Natural killer cell (primary cell): ENCODE data around the gene SPSB4. TPM values are rescaled to one million over a fixed set of nuclear protein-coding genes. Genes with fewer than 3 reads are reported as not detected.

Experiments
- ATAC-seq, 3 donors: fragments of 150-1000 bp in 2 of 3; fragments of 200-7000 bp in 1 of 3; cut with Tn5 transposase; 1 replicate in 1 of 3; 2 replicates in 2 of 3; pipeline ENCODE4 v1.10.0; 2021; ENCODE audit warnings: mild to moderate bottlenecking in 2 of 3, moderate library complexity in 2 of 3
- DNase-seq, 2 donors: peaks; one replicate each; pipeline versions ENCODE4 v3.0.0 to v3.0.0-alpha.2; 2013 to 2021; ENCODE audit warnings: mixed read lengths in 1 of 2
- H3K27ac ChIP-seq: one replicate; pipeline ENCODE4 v1.5.1; 2013; ENCODE audit warnings: mild to moderate bottlenecking, low read length
- H3K27me3 ChIP-seq: one replicate; pipeline ENCODE4 v1.6.1; 2013; ENCODE audit warnings: low read length; ENCODE audit not compliant: control insufficient read depth, insufficient read depth
- H3K36me3 ChIP-seq: one replicate; pipeline ENCODE4 v1.6.1; 2013; ENCODE audit warnings: low read length; ENCODE audit not compliant: control insufficient read depth, insufficient read depth
- H3K4me1 ChIP-seq: one replicate; pipeline ENCODE4 v1.6.1; 2013; ENCODE audit warnings: low read length; ENCODE audit not compliant: control insufficient read depth, insufficient read depth
- H3K4me3 ChIP-seq: one replicate; pipeline ENCODE4 v1.5.1; 2013; ENCODE audit warnings: low read length
- H3K9me3 ChIP-seq: one replicate; pipeline ENCODE4 v1.6.1; 2013; ENCODE audit warnings: low read length; ENCODE audit not compliant: control insufficient read depth, insufficient read depth
- H3K27ac Mint-ChIP-seq, 2 donors: one replicate each; pipeline ENCODE4 v1.8.0; 2022; ENCODE audit warnings: mild to moderate bottlenecking in 2 of 2, mixed read lengths in 2 of 2, moderate library complexity in 1 of 2
- H3K27me3 Mint-ChIP-seq, 2 donors: one replicate each; pipeline ENCODE4 v1.8.0; 2022; ENCODE audit warnings: low read depth in 2 of 2, mixed read lengths in 2 of 2
- H3K36me3 Mint-ChIP-seq: one replicate; pipeline ENCODE4 v1.8.0; 2022; ENCODE audit warnings: mixed read lengths
- H3K4me1 Mint-ChIP-seq, 2 donors: one replicate each; pipeline ENCODE4 v1.8.0; 2022; ENCODE audit warnings: mixed read lengths in 2 of 2
- H3K4me3 Mint-ChIP-seq: one replicate; pipeline ENCODE4 v1.8.0; 2022; ENCODE audit warnings: mild to moderate bottlenecking, moderate library complexity, mixed read lengths
- H3K9me3 Mint-ChIP-seq, 2 donors: one replicate each; pipeline ENCODE4 v1.8.0; 2022; ENCODE audit warnings: mixed read lengths in 2 of 2
- CTCF ChIP-seq: fragments of 200-600 bp; IDR thresholded peaks from one replicate; pipeline ENCODE4 v1.8.0; 2022; ENCODE audit warnings: antibody characterized with exemption
- WGBS: methylation state at CpG from one replicate; pipeline ENCODE4 v1.1.7; 2013; ENCODE audit warnings: missing lambda C conversion rate; ENCODE audit not compliant: insufficient coverage; 5-methylcytosine and 5-hydroxymethylcytosine counted together
- intact Hi-C: fragments of 100-400 bp; cut with micrococcal nuclease; formaldehyde crosslinking; loops from one replicate; pipeline ENCODE4 v1.14.2; 2022
- total RNA-seq, 4 donors: library from RNA; stranded (reverse); fragments of 120-200 nt in 1 of 4; gene quantifications; one replicate each; pipeline versions ENCODE4 v1.2.3 to v1.2.4, GENCODE V29; 2013 to 2022

Gene SPSB4
- total RNA-seq, 3 donors from 2014 or later (not counting 1 experiment from before 2014, with no cell fraction given): not detected

DNA sequence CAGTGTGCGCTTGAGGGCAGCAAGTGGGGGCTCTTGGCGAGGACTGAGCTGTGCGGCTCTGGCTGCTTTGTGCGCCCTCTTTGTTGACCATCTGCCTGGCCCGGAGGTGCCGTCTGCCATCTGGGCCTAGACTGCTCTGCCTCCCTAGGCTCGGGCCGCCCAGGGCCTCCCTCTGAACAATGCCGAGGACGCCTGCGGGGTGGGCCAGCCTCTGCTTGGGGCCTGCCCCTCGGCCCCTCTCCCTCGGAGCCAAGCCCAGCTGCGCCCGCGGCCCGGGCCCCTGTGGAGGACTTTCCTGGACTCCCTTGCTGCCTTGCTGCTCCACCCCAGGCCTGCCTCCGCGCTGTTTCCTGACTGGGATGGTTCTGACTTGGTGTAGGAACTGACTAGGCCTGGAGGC lies 31.9 kb upstream of the SPSB4 start:
- Histone ChIP-seq H3K27ac (no peak overlapping the region), H3K4me1 (peaks cover 22% of the 10 kb centered on the region), H3K9me3 (no peaks in the 10 kb centered on the region), H3K4me3 (no peak overlapping the region), H3K36me3 (no peaks in the 10 kb centered on the region), H3K27me3 (no peaks in the 10 kb centered on the region)
- no peak for TF ChIP-seq CTCF
- no peaks in the 10 kb centered on the region for H3K9me3 Mint-ChIP-seq
- peaks cover 20 to 26% of the 10 kb centered on the region in 2 donors for H3K4me1 Mint-ChIP-seq
- peak overlapping the region; percentile 35 to 39 for H3K27ac Mint-ChIP-seq
- ATAC-seq: no peak
- no peaks in the 10 kb centered on the region for H3K36me3 Mint-ChIP-seq
- no peak for DNase-seq
- WGBS: 98% methylated on average over 19 of the region's 19 CpGs
- H3K27me3 Mint-ChIP-seq: no peaks in the 10 kb centered on the region
- intact Hi-C loops: no loop called here
- no peak overlapping the region for H3K4me3 Mint-ChIP-seq

- no peak overlapping the region for H3K27ac ChIP-seq
- no peak for TF ChIP-seq CTCF
- H3K4me3 ChIP-seq: no peak overlapping the region
- no peaks in the 10 kb centered on the region for H3K27me3 ChIP-seq
- Mint-ChIP-seq H3K36me3 (no peaks in the 10 kb centered on the region), H3K27ac (peak overlapping the region; percentile 16 to 39), H3K4me1 (peaks cover 20 to 26% of the 10 kb centered on the region in 2 donors), H3K4me3 (no peak overlapping the region), H3K27me3 (peaks cover 0 to 3% of the 10 kb centered on the region in 2 donors), H3K9me3 (no peaks in the 10 kb centered on the region)
- H3K36me3 ChIP-seq: no peaks in the 10 kb centered on the region
- 90% methylated on average over 5 of the region's 5 CpGs for WGBS
- intact Hi-C loops: no loop called here
- DNase-seq: no peak
- no peaks in the 10 kb centered on the region for H3K9me3 ChIP-seq
- peaks cover 22% of the 10 kb centered on the region for H3K4me1 ChIP-seq
- ATAC-seq: peak in 2 of 3 donors; percentile 36 to 45
Measured at GRCh38 chr3:141020143-141020830, 30.9 kb upstream of the SPSB4 start.

GRCh38 chr3:141021261-141021660 lies 29.9 kb upstream of the SPSB4 start:
- no peak overlapping the region for H3K27ac ChIP-seq
- peaks cover 18% of the 10 kb centered on the region for H3K4me1 ChIP-seq
- Mint-ChIP-seq H3K27ac (no peak overlapping the region), H3K4me3 (no peak overlapping the region), H3K27me3 (peaks cover 2 to 13% of the 10 kb centered on the region in 2 donors), H3K36me3 (no peaks in the 10 kb centered on the region), H3K9me3 (no peaks in the 10 kb centered on the region), H3K4me1 (peaks cover 20 to 23% of the 10 kb centered on the region in 2 donors)
- no peak overlapping the region for H3K4me3 ChIP-seq
- intact Hi-C loops: no loop called here
- no peaks in the 10 kb centered on the region for H3K36me3 ChIP-seq
- no peaks in the 10 kb centered on the region for H3K27me3 ChIP-seq
- WGBS: 96% methylated on average over 2 of the region's 4 CpGs
- H3K9me3 ChIP-seq: no peaks in the 10 kb centered on the region
- DNase-seq: no peak
- ATAC-seq: no peak
- TF ChIP-seq CTCF: no peak

DNA sequence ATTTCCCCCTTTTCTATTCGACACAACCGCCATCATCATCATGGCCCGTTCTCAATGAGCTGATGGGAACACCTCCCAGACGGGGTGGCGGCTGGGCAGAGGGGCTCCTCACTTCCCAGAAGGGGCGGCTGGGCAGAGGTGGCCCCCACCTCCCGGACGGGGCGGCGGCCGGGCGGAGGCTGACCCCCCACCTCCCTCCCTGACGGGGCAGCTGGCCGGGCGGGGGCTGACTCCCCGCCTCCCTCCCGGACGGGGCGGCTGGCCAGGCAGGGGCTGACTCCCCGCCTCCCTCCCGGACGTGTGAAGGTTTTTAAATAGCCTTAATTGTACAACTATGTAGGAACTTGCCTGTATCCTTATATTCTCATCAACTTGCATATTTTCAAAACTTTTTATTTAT lies 20.9 kb upstream of the SPSB4 start:
- peaks cover 16 to 23% of the 10 kb centered on the region in 2 donors for H3K27me3 Mint-ChIP-seq
- no peak for TF ChIP-seq CTCF
- Histone ChIP-seq H3K4me1 (no peaks in the 10 kb centered on the region), H3K27me3 (peaks cover 2% of the 10 kb centered on the region), H3K9me3 (no peaks in the 10 kb centered on the region), H3K4me3 (no peak overlapping the region), H3K27ac (no peak overlapping the region), H3K36me3 (no peaks in the 10 kb centered on the region)
- H3K9me3 Mint-ChIP-seq: no peaks in the 10 kb centered on the region
- ATAC-seq (no peak), DNase-seq (no peak)
- H3K4me3 Mint-ChIP-seq: no peak overlapping the region
- intact Hi-C loops: no loop called here
- 97% methylated on average over 19 of the region's 22 CpGs for WGBS
- H3K4me1 Mint-ChIP-seq: no peaks in the 10 kb centered on the region
- no peaks in the 10 kb centered on the region for H3K36me3 Mint-ChIP-seq
- no peak overlapping the region for H3K27ac Mint-ChIP-seq
